Peyer's patch (tissue), 4 donors: ENCODE data around the gene NEURL1B. TPM values are rescaled to one million over a fixed set of nuclear protein-coding genes. Genes with fewer than 3 reads are reported as not detected.

Source experiments
- DNase-seq, 3 donors: peaks; one replicate each; pipeline ENCODE4 v3.0.0-alpha.2; 2017 to 2019
- H3K27ac ChIP-seq, 4 donors: fragments of 200-600 bp; sonication (generic); one replicate each; pipeline ENCODE4 v1.5.1; 2016 to 2019
- H3K27me3 ChIP-seq, 2 donors: fragments of 200-600 bp; sonication (generic); one replicate each; pipeline ENCODE4 v1.5.1; 2019
- H3K36me3 ChIP-seq, 3 donors: fragments of 200-600 bp; sonication (generic); one replicate each; pipeline ENCODE4 v1.5.1; 2016 to 2019
- H3K4me1 ChIP-seq, 4 donors: fragments of 200-600 bp; sonication (generic); one replicate each; pipeline ENCODE4 v1.5.1; 2016 to 2019
- H3K4me3 ChIP-seq, 4 donors: fragments of 200-600 bp; sonication (generic); 1 replicate in 3 of 4; 2 replicates in 1 of 4; pipeline ENCODE4 v1.5.1; 2016 to 2019; ENCODE audit warnings: mild to moderate bottlenecking in 1 of 4
- H3K9me3 ChIP-seq, 4 donors: fragments of 200-600 bp; sonication (generic); one replicate each; pipeline ENCODE4 v1.5.1; 2016 to 2019; ENCODE audit warnings: mild to moderate bottlenecking in 1 of 4
- CTCF ChIP-seq, 6 experiments: fragments of 450-650 bp in 4 of 6; fragments of 200-600 bp in 2 of 6; sonication (generic) in 1 of 6; IDR thresholded peaks; one replicate each; pipeline ENCODE4 v1.5.1; 2017 to 2019; ENCODE audit warnings: antibody characterized with exemption in 6 of 6, mild to moderate bottlenecking in 3 of 6, moderate library complexity in 1 of 6
- POLR2A ChIP-seq, 2 donors: fragments of 450-650 bp; IDR thresholded peaks; one replicate each; pipeline ENCODE4 v1.5.1; 2017; ENCODE audit warnings: antibody characterized with exemption in 2 of 2, mild to moderate bottlenecking in 2 of 2, moderate library complexity in 2 of 2
- total RNA-seq, 4 donors: library from RNA; depleted of rRNA; stranded (reverse); fragments of >200 nt; gene quantifications; one replicate each; pipeline ENCODE4 v1.1.0, GENCODE V29; 2016

NEURL1B gene
- total RNA-seq, 4 donors from 2014 or later = 38.8 to 97.2 (median 81.0) TPM

DNA sequence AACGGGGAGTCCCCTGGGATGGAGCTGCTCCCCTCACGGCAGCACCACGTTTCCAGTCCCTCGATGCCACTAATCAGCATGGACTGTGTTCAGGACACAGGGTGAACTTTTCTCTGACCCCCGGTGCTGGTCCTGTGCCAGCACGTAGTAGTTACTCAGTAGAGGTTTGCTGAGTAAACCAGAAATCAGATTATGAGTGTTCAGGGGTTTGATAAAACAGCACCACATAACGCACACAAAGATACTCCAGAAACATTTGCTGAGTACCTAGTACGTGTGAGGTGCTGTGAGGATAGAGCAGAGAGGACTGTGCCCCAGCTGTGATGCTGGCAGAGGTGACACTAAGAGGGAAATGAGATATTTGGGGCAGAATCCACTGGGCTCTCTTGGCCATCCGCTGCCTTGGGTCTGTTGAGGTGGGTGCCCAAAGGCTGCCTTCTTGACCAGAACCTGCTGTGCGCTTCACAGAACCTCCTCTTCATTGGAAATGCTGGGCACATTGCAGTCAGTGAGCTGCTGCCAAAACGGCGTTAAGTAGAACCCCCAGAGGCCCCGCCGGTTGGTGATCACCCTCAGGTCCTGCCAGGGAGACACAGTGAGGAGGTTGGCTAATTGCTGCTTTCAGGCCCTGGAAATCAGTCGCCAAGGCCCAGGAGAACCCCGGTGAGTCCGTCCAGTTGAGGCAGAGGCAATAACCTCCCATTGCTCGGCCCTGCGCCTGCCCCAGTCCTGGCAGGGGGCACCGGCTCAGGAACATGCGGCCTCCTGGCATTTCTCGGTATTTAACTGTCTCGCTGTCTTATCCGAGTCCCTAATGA lies 49.4 kb downstream of the NEURL1B start:
- no peak overlapping the region for H3K4me3 ChIP-seq
- H3K27me3 ChIP-seq = no peaks in the 10 kb centered on the region
- no peak for TF ChIP-seq POLR2A (IDR thresholded peaks at IDR 0.05)
- no peak overlapping the region for H3K27ac ChIP-seq
- no peak for DNase-seq
- H3K4me1 ChIP-seq = peaks cover 0 to 35% (median 4%) of the 10 kb centered on the region in 4 donors
- no peaks in the 10 kb centered on the region for H3K9me3 ChIP-seq
- H3K36me3 ChIP-seq = peaks cover 0 to 8% (median 0%) of the 10 kb centered on the region in 3 donors

DNA sequence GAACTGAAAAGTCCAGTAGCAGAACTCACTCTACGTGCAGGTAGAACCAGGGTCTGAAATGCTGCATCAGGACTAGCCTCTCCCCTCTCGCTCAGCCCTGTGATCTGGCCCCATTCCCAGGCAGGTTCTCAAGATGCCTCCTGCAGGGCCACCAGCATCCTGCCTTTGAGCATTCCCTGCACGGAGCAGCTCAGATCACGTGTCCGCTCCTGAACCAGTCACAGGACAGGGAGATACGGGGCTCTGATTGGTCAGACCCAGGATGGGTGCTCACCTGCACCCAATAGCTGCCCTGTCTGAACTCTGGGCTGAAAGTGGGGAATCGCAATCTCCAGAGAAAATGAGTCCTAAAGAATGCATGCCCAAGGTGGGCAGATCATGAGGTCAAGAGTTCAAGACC lies 50.8 kb downstream of the NEURL1B start:
- TF ChIP-seq CTCF (IDR thresholded peaks at IDR 0.05) (no peak), POLR2A (IDR thresholded peaks at IDR 0.05) (no peak)
- no peak for DNase-seq
- H3K27me3 ChIP-seq = no peaks in the 10 kb centered on the region
- H3K4me3 ChIP-seq = no peak overlapping the region
- H3K27ac ChIP-seq = no peak overlapping the region
- H3K9me3 ChIP-seq = no peaks in the 10 kb centered on the region
- H3K36me3 ChIP-seq = peaks cover 0 to 4% (median 0%) of the 10 kb centered on the region in 3 donors
- peaks cover 0 to 30% (median 4%) of the 10 kb centered on the region in 4 donors for H3K4me1 ChIP-seq

DNA sequence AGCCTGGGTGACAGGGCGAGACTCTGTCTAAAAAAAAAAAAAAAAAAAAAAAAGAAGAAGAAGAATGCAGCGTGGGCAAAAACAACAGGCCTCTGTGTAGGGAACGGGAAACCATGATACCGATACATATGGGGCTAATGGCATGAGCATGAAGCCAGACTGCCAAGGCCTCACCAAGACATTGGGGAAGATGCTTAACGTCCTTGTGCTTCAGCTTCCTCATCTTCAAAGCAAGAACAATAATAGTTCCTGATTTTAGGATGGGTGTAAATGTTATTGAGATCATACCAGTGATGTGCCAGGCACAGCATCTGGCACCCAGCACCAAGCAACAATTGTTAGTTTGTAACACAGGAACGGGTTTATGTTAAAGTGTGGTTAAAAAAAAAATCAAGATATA lies 51.4 kb downstream of the NEURL1B start:
- Histone ChIP-seq H3K27ac (no peak overlapping the region), H3K36me3 (peaks cover 0 to 4% (median 0%) of the 10 kb centered on the region in 3 donors), H3K4me1 (peaks cover 0 to 26% (median 5%) of the 10 kb centered on the region in 4 donors), H3K27me3 (no peaks in the 10 kb centered on the region), H3K4me3 (no peak overlapping the region), H3K9me3 (no peaks in the 10 kb centered on the region)
- TF ChIP-seq CTCF (IDR thresholded peaks at IDR 0.05) (no peak), POLR2A (IDR thresholded peaks at IDR 0.05) (no peak)
- no peak for DNase-seq

DNA sequence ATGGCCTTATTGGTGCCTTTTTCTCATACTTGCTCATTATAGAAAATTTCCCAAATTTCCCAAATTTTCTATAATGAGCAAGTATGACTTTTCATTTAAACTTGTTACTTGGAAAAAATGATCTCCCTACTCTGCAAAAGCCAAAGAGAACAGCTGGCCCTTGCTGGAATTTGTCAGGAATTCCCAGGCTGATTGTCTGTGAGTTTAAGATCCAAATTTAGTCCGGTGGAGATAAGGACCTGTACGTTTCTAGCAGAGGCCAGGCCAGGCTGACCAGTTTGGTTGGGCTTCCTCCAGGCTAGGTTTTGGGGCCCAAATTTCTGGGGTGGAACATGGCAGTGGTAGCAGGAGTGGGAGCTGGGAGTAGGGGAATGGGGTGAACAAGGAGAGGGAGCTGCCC lies 51.9 kb downstream of the NEURL1B start:
- Histone ChIP-seq H3K4me3 (no peak overlapping the region), H3K4me1 (peaks cover 0 to 21% (median 5%) of the 10 kb centered on the region in 4 donors), H3K9me3 (no peaks in the 10 kb centered on the region), H3K27me3 (no peaks in the 10 kb centered on the region), H3K36me3 (peaks cover 0 to 4% (median 0%) of the 10 kb centered on the region in 3 donors), H3K27ac (no peak overlapping the region)
- no peak for DNase-seq
- TF ChIP-seq CTCF (IDR thresholded peaks at IDR 0.05) = no peak
- no peak for TF ChIP-seq POLR2A (IDR thresholded peaks at IDR 0.05)

GRCh38 chr5:172694061-172694460 lies 53.0 kb downstream of the NEURL1B start:
- H3K4me1 ChIP-seq = peaks cover 0 to 10% (median 3%) of the 10 kb centered on the region in 4 donors

More at GRCh38 chr5:172694061-172694460, 53.0 kb downstream of the NEURL1B start:
- Histone ChIP-seq H3K9me3 (no peaks in the 10 kb centered on the region), H3K27me3 (no peaks in the 10 kb centered on the region), H3K27ac (no peak overlapping the region), H3K4me3 (no peak overlapping the region), H3K36me3 (peaks cover 0 to under 1% (median 0%) of the 10 kb centered on the region in 3 donors)
- DNase-seq = no peak
- TF ChIP-seq POLR2A (IDR thresholded peaks at IDR 0.05) = no peak
- no peak for TF ChIP-seq CTCF (IDR thresholded peaks at IDR 0.05)
